ENCODE data around the gene ARRDC3.

ARRDC3 gene

GRCh38 chr5:91383027-91383955 is at the start of gene ARRDC3:
Gene ARRDC3 (minus strand): TSS chr5:91383317. CDS start chr5:91383092, 225 bp downstream.
- TF ChIP-seq ZNF274 (IDR thresholded peaks at IDR 0.05; ENCODE audit: low read depth, low read length) = no peak
- H3K4me3 ChIP-seq (ENCODE audit: low read length) = peak within 1 kb of the TSS; percentile 95

DNA sequence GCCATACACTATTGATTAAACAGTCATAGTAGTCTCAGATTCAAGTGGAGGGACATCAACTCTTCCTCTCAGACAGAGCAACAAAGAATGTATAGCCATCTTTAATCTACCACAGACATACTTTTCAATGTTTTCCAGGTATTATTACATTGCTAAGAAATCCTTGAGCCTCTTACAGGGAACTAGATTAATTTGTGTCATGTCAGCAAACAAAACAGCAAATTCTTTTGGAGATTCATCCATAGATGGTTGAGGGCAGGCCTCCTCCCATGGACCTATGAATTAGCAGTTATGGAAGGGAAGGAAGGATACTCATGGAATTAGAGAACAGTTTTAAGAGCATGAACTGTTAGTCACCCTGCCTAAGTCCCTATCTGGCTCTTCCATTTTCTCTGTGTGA is 47.8 kb upstream of the ARRDC3 start:
- H3K4me3 ChIP-seq (ENCODE audit: low read length) = no peak overlapping the region
- no peak for TF ChIP-seq ZNF274 (IDR thresholded peaks at IDR 0.05; ENCODE audit: low read depth, low read length)

DNA sequence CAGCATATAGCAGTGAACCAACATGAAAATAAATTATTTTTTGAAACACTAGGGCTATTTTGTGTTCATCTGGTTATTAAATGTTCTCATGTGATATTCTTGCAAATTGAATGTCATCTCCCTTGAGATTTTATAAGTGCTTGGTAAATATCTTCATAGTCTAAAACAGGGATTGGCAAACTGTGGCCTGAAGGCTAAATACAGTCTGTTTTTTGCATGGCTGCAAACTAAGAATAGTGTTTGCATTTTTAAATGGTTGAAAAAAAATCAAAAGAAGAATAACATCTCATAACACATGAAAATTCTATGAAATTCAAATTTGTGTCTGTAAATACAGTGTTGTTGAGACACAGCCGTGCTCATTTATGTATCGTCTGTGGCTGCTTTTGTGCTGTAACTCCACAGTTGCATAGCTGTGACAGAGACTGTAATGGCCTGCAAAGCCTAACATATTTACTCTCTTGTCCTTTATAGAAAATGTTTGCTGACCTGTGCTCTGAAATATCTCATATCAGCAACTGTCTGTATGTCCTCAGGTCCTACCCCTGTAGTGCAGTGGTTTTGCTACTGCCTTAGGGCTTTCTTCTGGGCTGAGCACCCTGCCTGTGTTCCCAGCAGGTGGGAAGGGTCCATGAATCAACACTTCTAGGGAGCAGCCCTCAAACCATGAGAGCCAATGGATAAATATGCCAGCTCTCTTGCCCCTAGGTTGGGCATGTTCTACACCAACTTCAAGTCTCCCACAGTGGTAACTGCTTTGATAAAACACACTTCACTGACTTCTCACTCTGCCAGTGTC is 41.7 kb upstream of the ARRDC3 start:
- TF ChIP-seq ZNF274 (IDR thresholded peaks at IDR 0.05; ENCODE audit: low read depth, low read length) = no peak
- H3K4me3 ChIP-seq (ENCODE audit: low read length) = no peak overlapping the region

GRCh38 chr5:91423871-91424270 is 40.8 kb upstream of the ARRDC3 start:
- TF ChIP-seq ZNF274 (IDR thresholded peaks at IDR 0.05; ENCODE audit: low read depth, low read length) = no peak
- H3K4me3 ChIP-seq (ENCODE audit: low read length) = no peak overlapping the region

GRCh38 chr5:91420879-91421278 is 37.8 kb upstream of the ARRDC3 start:
- TF ChIP-seq ZNF274 (IDR thresholded peaks at IDR 0.05; ENCODE audit: low read depth, low read length) = no peak

DNA sequence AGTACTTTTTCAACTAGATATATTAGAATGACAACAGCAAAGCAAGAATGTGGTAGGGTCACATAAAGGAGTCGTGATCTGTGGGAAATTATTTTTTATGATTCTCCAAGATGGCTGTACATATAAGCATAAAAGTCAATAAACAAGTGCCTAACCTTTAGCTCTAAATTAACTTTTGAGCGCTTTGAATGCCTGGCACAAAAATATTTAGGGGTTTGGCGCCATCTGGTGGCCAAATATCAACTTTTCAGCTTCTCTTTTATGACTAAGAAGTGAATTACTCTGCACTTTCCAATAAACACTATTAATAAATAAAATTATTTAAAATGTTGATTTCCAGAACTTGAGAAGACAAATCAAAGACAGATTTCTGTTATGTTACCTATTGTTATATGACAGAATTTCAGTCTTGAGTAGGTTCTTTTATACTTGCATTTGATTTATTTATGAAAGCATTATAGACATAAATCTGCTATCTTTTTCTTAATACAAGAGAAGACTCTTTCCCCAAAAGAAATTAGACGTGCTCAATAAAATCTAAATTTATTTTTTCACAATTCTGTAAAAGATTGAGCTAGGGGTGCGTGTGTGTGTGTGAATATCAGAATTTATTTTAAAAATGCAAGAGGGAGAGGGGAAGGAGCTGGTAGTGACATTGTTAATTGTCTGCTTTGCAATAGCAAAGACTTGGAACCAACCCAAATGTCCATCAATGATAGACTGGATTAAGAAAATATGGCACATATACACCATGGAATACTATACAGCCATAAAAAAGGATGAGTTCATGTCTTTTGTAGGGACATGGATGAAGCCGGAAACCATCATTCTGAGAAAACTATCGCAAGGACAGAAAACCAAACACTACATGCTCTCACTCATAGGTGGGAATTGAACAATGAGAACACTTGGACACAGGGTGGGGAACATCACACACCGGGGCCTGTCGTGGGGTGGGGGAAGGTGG is 36.7 kb upstream of the ARRDC3 start:
- no peak overlapping the region for H3K4me3 ChIP-seq (ENCODE audit: low read length)

More at GRCh38 chr5:91420879-91421278, 37.8 kb upstream of the ARRDC3 start:
- H3K4me3 ChIP-seq (ENCODE audit: low read length) = no peak overlapping the region

GRCh38 chr5:91419136-91419535 is 36.0 kb upstream of the ARRDC3 start:
- H3K4me3 ChIP-seq (ENCODE audit: low read length) = no peak overlapping the region
- no peak for TF ChIP-seq ZNF274 (IDR thresholded peaks at IDR 0.05; ENCODE audit: low read depth, low read length)

More for the DNA sequence above, 36.7 kb upstream of the ARRDC3 start:
- no peak for TF ChIP-seq ZNF274 (IDR thresholded peaks at IDR 0.05; ENCODE audit: low read depth, low read length)

- no peak for TF ChIP-seq ZNF274 (IDR thresholded peaks at IDR 0.05; ENCODE audit: low read depth, low read length)
- no peak overlapping the region for H3K4me3 ChIP-seq (ENCODE audit: low read length)
Measured at GRCh38 chr5:91418158-91418557, 35.0 kb upstream of the ARRDC3 start.

DNA sequence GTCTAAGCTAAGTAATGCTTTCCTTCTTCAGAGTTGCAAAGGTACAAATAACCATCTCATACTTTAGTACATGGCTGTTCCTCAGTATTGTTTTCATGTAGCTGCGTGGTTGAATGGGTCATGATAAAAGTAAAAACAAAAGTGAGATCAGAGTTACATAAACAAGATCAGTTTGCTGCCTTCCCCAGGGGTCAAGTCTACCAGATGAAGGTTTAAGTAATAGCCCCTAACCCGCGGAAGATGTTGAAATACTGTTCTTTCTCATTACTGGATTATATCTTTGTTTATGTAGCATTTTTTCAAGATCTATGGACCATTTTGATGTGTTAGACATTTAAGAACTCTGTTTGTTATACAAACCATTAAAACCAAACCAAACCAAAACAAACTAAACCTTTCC is 34.1 kb upstream of the ARRDC3 start:
- no peak for TF ChIP-seq ZNF274 (IDR thresholded peaks at IDR 0.05; ENCODE audit: low read depth, low read length)
- H3K4me3 ChIP-seq (ENCODE audit: low read length) = no peak overlapping the region

DNA sequence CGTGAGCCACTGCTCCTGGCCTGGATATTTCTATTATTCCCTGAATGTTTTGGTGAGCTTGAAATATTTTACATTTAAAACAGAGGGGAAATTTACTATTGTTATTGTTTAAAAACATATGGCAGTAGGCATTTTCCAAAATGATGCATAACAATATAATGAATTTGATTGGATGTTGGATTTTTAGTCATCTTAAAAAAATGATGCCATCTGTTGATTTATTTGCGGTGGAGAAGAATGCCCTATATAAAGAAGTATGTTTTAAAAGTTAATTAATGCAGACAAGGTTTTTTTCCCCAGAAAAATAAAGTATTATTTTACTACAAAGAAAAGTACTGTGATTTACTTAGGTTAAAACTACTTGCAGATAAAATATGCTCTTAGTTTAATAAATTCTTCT is 33.4 kb upstream of the ARRDC3 start:
- no peak for TF ChIP-seq ZNF274 (IDR thresholded peaks at IDR 0.05; ENCODE audit: low read depth, low read length)
- no peak overlapping the region for H3K4me3 ChIP-seq (ENCODE audit: low read length)

- TF ChIP-seq ZNF274 (IDR thresholded peaks at IDR 0.05; ENCODE audit: low read depth, low read length) = no peak
- no peak overlapping the region for H3K4me3 ChIP-seq (ENCODE audit: low read length)
Measured at GRCh38 chr5:91409304-91409703, 26.2 kb upstream of the ARRDC3 start.

- TF ChIP-seq ZNF274 (IDR thresholded peaks at IDR 0.05; ENCODE audit: low read depth, low read length) = no peak
- H3K4me3 ChIP-seq (ENCODE audit: low read length) = no peak overlapping the region
Measured at GRCh38 chr5:91408710-91409109, 25.6 kb upstream of the ARRDC3 start.

- no peak for TF ChIP-seq ZNF274 (IDR thresholded peaks at IDR 0.05; ENCODE audit: low read depth, low read length)
- no peak overlapping the region for H3K4me3 ChIP-seq (ENCODE audit: low read length)
Measured at GRCh38 chr5:91407204-91407603, 24.1 kb upstream of the ARRDC3 start.

GRCh38 chr5:91403438-91403837 is 20.3 kb upstream of the ARRDC3 start:
- no peak overlapping the region for H3K4me3 ChIP-seq (ENCODE audit: low read length)
- TF ChIP-seq ZNF274 (IDR thresholded peaks at IDR 0.05; ENCODE audit: low read depth, low read length) = no peak
